NCI-H2107 (cell line): ENCODE results near the gene BTBD6.

Experiments
- DNase-seq: peaks from one replicate; lab custom pipeline; 2025; lab: John Stamatoyannopoulos, UW

BTBD6 gene

DNA sequence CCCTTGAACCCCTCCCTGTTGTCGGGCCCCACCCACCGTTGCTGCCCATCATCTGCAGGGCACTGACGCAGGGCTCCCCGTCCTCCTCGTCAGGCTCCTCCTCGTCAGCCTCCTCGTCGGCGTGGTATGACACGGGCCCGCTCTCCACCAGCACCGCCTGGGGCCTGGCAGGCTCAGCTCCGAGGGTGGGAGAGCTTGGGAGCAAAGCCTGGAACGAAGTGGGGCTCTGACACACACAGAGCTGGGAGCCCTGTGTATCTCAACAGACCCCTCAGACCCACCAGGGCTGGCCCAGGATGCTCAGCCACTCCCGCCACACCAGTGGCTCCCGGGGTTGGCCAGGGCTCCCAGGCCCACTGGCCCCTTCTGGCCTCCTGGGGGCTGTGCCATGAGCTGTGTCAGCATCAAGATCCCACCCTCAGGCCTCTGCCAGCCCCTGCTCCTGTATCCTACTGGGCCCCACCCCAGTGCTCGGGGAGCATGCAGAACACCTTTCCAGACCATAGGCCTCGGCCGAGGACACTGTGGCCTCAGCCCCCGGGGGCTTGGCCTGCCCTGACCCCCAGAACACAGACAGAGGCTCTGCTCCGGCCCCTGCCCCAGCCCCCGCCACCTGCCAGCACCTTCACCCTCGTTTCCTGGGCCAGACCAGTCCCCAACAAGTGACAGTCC lies 37.1 kb upstream of the BTBD6 start:
- no peak for DNase-seq

DNA sequence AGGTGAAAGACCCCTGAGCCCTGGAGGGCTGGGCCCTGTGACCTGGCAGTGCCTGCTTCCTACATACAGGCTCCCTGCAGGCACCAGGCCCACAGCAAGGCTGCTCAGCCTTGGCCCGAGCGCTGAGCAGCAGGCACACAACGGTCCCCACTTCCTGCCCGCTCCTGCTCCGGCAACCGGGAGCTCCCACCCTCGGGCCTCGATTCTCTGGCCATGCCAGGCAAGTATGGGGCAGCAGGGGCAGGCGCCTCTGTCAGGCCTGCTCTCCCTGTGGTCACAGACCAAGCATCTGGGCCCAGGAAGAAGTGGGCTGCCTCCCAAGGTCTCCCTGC lies 36.6 kb upstream of the BTBD6 start:
- DNase-seq = no peak

DNA sequence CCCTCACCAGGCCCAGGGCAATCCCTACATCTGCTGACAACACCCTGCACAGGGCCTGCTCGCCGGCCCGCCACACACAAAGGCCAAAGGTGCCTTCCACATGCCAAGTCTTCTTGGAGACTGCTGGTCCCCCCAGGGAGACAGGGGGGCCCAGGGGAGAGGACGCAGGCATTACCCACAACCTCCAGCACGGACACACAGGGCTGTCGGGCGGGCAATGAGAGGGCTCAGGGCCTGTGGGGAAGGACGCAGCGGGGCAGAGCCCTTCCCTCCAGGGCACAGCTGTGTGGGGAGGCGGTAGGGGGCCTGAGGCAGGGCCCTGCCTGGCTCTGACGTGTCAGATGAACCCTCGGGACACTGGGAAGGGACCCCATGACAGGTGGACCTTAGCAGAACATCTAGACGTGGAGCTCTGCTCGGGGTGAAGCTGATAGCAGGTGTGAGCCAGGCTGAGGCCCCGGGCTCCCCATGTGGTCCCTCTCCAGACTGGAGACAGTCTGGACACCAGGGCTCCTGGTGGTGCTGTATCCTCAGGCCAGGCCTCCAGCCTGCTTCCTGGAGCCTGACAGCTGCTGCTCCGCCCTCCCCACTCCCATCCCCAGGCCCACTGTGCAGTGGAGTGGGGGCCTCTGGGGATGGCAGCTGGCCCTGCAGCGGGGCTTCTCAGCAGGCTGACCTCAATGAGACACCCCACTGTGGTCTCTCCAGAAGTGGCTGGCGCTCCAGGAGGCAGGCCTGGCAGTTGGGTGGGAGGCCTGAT lies 35.6 kb upstream of the BTBD6 start:
- DNase-seq = no peak

DNA sequence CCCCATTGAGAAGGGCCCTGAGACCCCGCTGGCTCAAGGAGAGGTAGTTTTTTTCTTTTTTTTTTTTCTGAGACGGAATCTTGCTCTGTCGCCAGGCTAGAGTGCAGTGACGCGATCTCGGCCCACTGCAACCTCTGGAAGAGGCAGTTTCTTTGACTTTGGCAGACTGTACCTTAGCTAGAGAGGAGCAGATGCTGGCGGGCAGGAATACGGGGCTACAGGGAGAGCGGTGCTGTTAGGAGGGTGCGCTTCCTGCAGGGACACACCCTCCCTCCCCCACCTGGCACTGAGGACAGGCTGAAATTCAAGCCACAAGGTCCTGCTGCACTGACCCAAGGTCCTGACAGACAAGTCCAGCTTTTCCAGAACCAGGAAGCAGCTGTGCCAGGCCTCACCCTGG lies 35.0 kb upstream of the BTBD6 start:
- DNase-seq = no peak

DNA sequence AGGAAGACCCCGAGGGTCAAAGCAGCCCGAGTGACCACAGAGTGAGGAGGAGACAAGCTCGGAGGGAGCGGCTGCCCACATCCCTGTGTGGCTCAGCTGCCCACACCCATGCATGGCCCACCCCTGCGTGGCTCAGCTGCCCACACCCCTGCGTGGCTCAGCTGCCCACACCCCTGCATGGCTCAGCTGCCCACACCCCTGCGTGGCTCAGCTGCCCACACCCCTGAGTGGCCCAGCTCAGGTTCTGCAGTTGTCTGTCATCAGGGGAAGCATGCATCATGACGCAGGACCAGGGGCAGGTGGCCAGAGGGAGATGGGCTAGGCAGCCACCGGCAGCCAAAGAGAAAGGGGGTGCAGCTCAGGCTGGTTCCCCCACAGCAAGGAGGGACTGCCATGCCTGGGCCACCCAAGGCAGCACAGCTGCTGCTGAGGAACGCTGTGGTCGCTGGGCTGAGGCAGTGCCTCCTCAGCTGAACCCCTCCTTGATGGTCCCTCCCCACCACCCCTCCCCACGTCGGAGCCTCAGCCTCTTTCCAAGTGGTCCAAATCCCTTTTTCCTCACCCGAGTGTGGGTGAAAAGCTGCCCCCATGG lies 33.9 kb upstream of the BTBD6 start:
- DNase-seq = no peak

DNA sequence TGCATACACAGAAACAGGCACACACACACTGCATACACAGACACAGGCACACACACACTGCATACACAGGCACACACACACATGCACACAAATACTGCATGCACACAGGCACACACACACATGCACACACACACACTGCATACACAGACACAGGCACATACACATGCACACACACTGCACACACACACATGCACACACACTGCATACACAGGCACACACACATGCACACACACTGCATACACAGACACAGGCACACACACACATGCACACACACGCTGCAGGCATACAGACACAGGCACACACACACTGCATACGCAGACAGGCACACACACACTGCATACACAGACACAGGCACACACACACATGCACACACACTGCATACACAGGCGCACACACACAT lies 32.7 kb upstream of the BTBD6 start:
- no peak for DNase-seq

DNA sequence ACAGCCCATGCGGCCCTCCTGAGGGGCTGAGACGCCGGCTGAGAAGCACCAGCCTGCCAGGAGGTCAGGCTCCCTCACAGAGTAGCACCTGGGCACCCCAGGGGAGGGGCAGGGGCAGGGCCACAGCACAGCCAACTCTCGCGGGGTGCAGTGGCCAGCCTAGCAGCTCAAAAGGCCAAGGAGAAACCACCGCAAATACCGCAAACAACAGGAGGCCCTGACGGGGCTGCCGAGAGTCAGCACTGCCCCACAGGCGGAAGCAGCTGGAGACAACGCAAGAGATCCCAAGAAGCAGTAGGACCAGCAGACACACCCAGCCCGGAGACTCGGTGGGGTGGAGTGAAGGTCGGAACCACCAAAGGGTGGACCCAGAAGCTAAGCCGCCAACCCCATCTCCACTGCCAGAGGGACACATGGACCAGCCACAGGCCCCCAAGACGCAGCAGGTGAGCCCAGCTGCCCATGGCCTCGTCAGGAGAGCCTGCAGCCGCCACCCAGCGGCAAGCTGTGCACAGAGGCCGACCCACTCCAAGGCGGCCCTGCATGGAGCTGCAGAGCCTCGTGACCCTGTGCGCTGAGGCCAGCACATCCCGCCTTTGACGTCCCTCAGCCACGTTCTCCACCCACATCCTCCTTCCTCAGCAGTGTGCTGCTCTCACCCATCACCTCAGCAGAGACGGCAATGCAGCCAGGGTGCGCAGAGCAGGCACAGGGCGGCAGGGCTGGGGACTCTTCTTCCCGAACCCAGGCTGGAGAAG lies 31.7 kb upstream of the BTBD6 start:
- no peak for DNase-seq

DNA sequence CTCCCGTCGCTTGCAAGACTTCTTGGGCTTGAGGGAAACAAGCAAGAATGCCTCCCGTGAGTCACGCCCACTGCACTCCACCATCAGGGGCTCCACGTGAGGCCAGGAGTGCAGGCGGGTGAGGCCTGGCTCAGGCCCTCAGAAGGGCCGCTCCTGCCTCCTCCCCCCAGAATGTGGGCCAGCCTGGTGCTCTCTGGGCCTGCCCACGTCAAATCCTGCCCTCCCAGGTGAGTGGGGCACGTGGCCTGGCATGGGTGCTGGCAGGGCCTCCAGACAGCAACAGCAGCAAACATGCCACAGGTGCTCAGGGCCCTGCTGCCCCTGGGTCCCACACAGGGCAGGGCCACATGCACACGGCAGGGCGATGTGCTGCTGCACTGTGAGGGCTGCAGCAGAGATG lies 30.6 kb upstream of the BTBD6 start:
- no peak for DNase-seq

DNA sequence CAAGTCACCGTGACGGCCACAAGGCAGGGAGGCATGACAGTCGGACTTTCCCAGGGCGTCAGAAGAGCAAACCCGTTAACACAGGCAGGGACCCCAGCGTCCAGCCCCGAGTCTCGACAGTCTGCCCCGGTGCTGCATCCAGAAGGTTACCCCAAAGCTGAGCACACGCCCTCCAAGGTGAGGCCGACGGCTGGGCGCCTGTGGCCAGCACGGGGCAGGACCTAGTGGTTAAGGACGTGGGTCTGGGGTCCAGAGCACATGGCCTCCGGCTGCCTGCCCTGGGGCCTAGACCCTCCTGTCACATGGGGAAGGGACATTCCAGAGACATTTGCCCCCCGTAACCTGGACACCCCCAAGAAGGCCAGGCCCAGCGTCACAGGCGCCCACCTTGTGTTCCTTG lies 29.7 kb upstream of the BTBD6 start:
- no peak for DNase-seq

DNA sequence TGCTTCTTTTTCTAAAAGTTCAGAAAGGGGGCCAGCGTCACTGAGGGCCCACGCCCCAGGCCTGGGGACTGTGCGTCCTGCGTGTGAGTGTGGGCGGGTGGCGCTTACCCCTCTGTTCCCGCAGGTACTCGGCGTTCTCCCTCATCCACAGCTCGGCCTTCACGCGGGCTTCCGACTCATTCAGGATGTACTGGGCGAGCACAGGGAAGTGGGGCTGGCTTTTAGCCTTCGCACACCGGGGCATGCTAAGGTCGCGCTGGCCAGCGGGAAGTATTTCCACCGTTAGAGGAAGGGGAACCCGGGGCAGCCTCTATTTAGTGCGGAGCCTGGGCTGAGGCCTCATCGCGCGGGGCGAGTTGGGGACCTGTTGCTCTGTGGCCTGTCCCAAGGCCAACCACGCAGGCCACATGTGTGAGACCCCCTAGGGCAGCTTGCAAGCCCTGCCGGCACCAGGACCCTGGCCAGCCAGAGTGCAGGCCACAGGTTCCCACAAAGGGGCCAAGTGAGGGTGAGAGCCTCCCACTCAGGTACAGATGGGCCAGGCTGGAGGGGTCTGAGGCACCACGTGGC lies 29.2 kb upstream of the BTBD6 start:
- DNase-seq = no peak

DNA sequence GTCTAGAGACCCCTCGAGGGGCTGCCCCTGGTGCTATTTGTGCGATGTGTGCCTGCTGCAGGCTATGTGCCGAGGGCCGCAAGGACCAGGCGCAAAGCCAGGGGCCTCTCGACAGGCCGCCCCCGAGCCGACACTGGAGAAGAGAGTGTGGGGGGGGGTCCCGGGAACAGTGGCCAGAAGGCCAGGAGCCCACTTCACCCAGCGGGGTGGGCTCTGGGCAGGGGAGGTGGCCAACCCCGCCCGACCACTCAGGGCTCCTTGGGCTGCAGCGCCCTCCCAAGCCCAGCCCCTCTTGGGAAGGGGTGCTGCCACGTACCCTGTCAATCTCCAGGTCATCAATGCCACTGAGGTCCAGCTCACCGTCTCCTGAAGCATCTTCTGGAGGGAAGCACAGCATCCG lies 28.6 kb upstream of the BTBD6 start:
- no peak for DNase-seq

DNA sequence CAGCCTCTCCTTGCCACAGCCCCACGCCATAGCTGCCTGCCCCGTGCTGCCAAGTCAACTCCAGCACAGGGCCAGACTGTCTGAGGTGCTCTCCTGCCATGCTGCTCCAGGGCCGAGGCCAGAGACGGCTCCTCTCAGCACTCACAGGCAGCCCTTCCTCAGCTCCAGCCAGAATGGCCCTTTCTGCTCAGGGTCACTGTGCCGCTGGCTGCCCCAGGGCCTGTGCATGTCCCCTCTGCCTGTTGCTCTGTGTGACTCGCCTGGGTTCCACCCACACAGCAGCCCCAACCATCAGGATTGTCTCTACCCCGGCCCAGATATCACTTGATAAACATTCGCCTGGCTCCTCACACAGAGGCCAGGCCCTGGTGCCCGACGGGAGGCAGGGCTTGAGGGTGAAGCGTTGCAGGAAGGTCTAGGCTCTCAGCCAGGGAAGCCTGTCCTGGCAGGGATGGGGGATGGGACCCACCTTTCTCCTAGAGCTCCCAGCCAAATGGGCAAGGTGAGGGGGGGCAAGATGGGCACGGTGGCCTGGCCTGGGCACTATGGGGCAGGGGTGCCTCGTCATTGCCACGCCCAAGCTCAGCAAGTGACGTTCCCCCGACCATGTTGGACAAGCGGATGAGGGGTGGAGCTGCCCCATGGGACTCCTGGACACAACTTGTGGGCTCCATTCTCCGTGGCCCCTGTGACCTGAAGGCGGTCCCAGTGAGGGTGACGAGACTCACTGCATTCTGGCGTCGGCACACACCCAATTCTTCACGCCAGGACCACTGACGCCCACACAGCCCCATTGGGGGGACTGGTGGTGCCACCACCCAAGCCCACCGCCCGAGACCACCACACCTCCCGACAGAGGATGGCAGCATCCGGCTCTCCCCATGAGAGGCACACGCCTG lies 27.4 kb upstream of the BTBD6 start:
- no peak for DNase-seq

DNA sequence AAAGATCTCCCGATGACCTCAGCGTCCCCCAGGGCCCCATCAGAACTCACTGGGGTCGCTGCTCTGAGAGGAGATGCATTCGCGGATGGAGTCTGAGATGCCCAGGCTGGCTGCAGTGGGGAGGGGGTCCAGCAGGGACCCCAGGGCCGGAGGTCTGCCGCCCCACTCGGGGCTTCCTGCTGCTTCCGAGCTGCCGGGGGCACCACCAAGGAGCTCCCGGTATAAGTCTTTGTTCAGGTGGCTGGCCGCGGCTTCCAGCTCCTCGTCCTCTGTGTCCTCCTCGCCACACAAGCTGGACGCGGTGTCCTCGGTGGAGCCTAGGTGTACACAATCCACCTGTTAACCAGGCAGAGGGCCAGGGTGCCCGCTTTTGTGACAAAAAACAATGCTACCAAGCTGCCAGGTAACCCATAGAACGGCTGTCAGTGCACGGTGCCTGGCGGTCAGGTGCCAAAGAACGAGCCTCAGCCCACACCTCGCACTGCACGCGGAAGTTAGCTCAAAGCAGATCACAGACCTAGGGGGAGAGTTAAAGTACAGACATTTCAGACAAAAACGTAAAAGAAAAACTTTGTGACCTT lies 26.6 kb upstream of the BTBD6 start:
- DNase-seq = no peak

DNA sequence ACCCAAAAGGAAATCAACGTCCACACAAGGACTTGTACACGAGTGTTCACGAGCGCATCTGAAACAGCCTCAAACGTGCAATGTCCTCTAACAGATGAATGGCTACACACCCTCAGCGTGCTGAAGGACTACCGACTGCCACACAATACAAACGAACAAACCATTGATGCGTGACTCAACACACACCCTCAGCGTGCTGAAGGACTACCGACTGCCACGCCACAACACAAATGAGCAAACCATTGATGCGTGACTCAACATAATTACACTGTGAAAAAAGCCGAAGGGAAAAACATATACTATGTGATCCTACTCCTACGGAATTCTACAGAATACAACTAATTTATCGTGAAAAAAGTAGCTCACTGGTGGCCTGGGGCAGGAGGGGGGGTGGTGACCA lies 25.1 kb upstream of the BTBD6 start:
- DNase-seq = no peak

DNA sequence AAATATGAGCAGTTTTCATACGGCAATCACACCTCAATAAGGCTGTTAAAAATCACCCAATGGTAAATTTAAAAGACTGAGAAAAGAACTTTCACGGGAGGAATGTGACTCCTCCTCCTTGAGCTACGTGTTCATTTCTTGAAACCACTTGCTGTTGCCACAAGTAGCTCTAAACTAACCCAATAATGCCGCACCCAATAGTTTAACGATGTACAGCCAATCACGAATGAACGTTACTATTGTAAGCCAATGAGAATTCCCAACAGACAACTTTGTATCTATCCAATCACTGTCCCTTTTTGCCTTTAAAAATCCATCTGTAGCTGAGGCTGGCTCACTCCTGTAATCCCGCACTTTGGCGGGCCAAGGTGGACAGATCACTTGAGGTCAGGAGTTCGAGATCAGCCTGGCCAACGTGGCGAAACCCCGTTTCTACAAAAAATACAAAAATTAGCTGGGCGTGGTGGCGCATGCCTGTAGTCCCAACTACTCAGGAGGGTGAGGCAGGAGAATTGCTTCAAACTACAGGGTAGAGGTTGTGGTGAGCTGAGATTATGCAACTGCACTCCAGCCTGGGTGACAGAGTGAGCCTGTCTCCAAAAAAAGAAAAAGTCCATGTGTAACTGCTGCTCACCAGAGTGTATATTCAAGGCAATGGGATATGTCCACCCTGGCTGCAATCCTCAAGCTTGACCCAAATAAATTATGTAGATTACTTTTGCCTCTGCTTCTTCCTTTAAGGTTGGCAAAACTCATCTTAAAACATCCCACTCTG lies 24.4 kb upstream of the BTBD6 start:
- DNase-seq = no peak

DNA sequence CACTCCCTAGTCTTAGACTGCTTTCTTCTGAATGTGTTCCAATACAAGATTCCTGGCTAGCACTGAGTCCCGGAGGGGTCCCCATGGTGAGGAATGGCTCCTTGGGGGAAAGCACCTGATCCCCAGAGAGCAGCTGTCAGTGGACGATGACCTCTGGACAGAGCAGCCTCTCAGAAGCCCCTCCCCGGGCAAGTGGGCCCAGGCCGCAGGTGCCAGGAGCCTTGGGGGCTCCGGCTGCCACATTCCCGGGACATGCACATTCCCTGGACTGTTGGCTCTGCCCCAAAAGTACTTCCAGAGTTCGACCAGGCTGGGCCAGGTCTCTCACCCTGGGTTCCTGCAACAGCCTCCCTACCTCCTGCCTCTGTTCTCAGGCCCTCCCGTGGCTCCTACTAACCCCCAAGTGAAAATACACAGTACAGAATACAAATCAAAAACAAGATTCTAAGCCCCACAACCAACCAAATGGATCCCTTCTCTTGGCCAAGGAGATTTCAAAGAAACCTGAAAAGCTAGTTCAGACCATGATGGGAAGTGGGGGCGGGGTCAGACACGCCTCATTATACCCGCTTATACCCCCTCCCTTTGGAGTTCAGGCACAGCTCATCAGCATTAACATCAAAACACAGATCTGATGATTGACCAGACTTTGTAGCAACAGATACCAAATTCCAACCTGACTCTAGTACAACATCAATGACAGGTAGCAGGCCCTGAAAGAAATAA lies 23.3 kb upstream of the BTBD6 start:
- DNase-seq = no peak

DNA sequence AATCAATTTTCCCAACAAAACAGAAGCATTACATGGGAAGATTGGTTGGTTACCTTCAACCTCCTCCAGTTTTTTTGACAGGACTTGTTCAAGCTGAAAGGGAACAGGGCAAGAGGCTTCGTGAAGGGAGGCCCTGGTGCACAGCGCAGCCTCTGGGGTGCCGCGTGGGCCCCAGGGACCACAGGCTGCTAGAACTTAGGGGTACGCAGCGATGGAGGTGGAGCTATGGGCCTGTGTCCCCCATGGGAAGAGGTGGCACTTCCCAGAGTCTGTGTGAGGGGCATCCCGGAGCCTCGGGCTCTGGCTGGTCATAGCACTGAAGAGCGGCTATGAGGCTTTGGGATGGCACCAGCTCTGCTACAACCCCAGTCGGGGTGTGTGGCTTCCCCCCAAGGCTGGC lies 22.1 kb upstream of the BTBD6 start:
- no peak for DNase-seq

DNA sequence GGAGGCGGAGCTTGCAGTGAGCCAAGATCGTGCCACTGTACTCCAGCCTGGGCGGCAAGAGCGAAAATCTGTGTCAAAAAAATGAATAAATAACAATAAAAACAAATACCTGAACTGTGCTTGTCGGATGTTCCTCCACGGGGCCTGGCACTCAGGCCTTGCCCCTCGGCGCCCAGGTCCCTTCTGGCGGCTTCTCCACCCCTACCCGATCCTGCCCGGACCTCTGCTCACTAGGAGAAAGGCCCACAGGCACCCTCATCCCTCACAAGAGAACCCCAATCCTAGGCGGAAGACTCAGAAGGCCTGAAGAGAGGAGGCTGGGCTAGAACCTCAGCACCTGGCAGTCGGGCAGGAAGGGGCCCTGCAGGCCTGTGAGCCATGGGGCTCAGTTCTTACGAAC lies 21.0 kb upstream of the BTBD6 start:
- DNase-seq = no peak

DNA sequence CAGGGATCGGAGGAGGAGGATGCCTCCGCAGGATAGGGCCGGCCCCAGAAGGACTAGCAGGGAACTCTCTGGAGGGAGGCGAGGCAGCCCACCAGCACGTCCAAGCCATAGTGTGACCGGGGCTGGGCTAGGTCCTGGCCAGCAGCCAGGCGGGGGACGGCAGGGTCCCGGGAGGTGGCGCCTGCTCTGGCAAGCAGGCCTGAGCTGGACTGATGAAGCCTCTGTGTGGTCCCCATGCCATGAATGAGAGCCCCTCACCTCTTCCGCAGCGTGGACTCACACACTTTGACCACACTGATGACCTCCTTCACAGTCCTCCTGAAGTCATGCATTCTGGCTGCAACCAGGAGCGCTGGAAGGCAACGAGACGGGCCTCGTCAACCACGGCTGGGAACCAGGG lies 19.8 kb upstream of the BTBD6 start:
- no peak for DNase-seq
